HG03025 (cell line): ENCODE results near the gene CPNE4.
A peak's percentile ranks its signal among the peaks of the same experiment; 100 is the strongest.

Source experiments
- ATAC-seq: cut with Tn5 transposase; IDR thresholded peaks from one replicate; pipeline ENCODE4 v1.9.1; 2021; ENCODE audit warnings: mild to moderate bottlenecking, moderate library complexity; ENCODE audit not compliant: unreplicated experiment, low FRiP score

CPNE4 gene

DNA sequence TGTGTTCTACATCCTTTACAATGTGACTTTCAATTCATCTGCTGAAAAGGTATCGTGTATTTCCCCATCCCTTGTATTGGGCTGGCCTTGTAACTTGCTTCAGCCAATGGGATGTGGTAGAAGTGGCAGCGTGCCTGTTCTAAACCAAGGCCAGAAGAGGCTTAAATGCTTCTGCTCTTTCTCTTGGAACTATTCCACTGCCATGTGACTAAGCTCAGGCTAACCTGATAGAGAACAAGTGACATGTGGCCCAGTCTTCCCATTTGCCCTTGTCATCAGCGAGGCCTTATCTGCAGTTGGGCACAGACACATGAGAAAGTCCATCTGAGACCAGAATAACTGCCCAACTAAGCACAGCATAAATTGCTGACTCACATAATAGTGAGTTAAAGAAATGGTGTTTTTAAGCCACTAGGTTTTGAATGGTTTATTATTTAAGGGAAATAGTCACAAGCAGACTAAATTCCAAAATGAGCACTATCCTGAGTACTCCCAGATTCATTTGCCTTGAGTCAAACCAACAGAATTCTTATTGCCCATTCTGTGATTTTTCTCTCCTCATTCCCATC lies 230.2 kb downstream of the CPNE4 start:
- ATAC-seq = no peak

GRCh38 chr3:131803113-131803512 lies 231.7 kb downstream of the CPNE4 start:
- no peak for ATAC-seq

DNA sequence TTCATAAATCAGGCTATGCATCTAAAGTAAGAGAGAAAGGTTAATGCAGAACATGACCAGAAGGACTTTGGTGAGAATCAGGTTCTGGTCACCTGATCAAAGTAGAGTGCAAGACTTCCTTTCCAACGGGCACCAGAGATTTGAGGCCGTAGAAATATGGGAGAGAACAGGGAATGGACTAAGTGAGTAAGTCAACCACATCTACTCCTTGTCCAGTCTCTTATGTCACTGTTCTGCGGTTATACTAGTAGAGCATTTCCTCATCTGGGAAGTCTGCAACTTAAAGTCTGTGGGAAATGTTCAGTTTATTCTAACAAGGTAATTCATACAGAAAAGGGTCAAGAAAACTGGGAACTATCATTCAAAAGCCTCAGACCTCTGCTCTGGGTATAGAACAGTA lies 232.8 kb downstream of the CPNE4 start:
- no peak for ATAC-seq

DNA sequence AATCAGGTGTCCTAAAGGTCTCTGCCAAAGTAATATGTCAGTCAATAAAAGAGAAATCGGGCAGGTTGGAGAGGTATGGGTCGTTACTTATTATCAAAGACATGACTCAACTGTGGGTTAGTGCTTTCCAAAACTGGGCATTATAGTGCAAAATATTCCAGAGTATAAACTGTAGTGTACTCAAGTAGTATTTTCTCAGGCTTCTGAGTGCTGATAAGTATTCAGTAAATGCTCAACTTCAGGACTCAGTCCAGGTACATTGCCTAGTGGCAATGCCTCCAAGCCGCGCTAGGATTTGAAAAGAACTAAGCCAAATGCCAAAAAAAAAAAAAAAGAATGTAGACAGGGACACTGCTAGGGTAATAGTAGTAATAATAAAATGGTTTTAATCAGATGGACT lies 233.2 kb downstream of the CPNE4 start:
- ATAC-seq = no peak

GRCh38 chr3:131797776-131798175 lies 237.0 kb downstream of the CPNE4 start:
- no peak for ATAC-seq

DNA sequence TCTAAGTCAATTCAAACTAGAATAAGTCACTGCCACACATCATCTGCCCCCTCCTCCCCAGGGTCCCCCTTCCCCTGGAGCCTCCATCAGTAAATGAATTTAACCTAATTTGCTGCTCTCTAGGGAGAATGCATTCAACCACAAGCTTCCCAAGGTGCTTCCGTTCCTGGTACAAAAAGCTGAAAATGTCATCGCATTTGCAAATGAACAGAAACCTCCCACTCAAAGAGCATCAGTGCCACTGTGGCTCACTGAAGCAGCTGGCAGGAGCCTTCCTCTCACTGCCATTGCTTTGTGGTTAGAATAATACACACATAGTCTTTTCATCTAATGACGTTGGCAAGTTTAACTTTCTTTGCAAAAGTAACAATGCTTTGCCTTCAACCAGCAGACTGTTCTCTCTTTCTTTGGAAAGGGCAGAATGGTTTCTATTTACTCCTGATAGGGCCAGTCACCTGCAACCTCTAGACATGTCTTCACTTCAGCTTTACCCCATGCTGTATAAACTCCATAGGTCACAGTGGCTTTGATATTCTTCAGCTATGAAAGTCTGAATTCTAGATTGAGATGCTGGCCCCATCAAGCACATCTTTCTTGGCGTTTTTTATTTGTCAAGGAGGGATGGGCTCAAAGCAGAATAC lies 238.1 kb downstream of the CPNE4 start:
- ATAC-seq = peak; percentile 63

DNA sequence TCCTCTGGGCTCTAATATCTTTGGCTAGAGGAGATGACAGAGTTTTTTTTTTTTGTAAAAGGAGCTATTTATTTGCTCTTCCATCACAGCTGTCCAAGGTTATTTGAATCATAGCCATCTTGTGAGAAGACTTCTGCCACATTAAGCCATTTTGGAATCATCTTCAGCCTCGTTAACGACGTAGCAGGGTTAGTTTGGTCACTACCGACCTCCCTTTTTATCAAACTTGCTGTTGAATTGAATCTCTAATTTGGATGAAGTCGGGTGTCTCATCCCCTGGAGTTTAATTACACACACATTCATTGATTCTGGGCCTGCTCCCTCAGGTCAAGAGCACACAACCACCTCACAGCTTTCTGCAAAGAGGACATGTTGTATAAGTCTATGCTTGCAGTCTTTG lies 238.7 kb downstream of the CPNE4 start:
- ATAC-seq = peak; percentile 19

DNA sequence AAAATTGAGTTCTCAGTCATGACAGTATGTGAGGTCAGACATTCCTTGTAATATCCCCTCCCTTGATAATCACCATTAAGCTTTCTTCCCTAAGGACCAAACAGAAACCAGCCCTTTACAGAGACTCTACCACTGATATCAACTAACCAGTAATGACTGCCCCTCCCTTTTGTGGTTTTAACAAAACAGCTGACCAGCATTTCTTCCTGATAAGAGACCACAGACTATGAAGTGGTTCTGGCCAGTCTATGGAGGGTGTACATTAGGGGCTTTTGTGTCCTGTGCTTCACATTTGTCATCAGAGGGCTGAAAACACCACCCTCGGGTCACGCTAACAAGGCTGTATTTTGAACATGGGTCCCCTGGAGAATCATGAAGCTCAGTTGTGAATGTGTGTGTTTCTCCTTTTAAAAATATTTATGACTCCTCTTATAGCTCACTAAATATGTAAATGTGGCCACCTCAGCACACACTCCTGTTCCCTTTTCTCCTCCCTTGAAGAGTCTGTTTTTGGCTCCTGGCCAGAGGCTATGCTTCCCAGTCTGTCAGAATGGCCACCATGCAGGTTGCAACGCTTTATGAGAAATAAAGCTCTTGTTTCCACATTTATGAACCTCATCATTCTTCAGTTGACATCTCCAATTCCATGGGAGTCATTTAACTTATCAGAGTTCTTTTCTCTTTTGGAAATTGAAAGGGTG lies 239.3 kb downstream of the CPNE4 start:
- peak; percentile 49 for ATAC-seq

DNA sequence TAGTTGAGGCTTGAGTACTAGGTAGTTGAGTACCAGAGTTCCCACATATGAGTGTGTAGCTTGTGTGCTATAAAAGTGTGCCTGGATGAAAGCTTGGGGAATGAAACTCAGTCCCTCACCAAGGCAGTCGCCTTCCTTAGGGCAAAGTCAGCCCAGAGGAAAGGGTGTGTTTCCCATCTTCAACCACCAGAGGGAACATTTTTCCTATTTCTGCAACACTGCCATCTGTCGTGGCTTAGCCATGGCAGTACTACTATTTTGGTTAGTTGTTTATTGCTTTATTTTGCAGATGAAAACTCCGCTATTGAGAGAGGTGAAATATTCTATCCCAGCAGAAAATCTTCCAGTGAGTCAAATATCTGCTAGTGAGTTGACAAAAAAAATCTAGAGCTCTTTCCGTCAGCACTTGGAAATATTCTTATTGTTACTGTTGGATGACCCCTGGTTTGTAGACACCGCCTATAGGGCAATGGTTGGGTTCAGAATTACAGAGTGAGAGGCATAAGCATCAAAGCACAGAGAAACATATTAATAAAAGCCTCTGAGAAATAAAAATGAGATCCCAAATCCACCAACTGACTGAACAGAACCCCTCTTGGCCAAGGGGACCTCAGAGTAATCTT lies 239.9 kb downstream of the CPNE4 start:
- peak; percentile 43 for ATAC-seq

DNA sequence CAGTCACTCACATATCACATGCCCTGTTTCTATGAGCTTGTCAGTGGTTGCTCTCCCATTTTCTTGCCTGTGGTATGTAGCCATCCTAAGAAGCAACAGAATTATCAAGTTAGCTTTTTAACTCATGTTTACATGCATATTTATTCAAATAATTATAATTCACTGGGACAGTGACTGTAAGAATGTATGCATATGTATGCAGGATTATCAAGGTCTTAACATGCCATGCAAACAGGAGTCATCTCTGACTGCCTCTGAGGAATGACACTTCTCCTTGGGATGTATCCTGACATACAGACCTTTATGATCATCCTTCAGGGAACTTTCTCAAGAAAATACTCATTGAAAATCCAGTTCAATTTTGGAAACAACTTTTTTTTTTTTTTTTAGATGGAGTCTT lies 240.9 kb downstream of the CPNE4 start:
- no peak for ATAC-seq

DNA sequence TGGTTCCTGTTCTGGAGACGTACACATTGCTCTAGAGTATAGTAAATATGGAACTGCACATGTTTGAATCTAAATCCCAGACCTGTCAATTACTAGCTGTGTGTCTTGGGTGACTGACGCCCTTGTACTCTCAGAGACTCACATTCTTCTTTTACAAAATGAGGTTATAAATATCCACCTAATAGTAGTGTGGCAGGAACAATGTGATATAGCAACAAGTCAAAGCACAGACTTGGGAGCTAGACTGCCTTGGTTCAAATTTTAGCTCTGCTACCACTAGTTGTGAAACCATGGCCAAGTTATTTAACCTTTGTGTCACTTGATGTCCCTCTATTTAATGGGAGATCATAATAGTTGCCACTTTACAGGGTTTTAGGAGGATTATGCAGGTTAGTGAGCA lies 245.6 kb downstream of the CPNE4 start:
- ATAC-seq = no peak

- no peak for ATAC-seq
Measured at GRCh38 chr3:131786386-131786785, 248.4 kb downstream of the CPNE4 start.

- ATAC-seq = no peak
Measured at GRCh38 chr3:131782751-131783150, 252.1 kb downstream of the CPNE4 start.

GRCh38 chr3:131778526-131778925 lies 256.3 kb downstream of the CPNE4 start:
- ATAC-seq = no peak

DNA sequence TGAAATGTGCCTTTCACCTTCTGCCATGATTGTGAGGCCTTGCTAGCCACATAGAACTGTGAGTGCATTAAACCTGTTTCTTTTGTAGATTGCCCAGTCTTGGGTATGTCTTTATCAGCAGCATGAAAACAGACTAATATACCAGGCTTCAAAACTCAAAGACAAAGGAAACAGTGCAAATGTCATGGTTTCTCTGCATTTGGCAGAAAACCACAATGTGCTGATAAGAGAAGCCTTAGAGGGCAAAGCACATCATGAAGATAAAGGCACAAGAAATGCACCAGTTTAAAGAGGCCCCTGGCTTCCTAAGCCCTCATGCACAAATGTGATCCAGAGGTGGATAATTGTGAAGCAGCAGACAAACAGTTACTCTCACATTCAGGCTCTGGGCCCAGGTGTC lies 259.2 kb downstream of the CPNE4 start:
- ATAC-seq = no peak

DNA sequence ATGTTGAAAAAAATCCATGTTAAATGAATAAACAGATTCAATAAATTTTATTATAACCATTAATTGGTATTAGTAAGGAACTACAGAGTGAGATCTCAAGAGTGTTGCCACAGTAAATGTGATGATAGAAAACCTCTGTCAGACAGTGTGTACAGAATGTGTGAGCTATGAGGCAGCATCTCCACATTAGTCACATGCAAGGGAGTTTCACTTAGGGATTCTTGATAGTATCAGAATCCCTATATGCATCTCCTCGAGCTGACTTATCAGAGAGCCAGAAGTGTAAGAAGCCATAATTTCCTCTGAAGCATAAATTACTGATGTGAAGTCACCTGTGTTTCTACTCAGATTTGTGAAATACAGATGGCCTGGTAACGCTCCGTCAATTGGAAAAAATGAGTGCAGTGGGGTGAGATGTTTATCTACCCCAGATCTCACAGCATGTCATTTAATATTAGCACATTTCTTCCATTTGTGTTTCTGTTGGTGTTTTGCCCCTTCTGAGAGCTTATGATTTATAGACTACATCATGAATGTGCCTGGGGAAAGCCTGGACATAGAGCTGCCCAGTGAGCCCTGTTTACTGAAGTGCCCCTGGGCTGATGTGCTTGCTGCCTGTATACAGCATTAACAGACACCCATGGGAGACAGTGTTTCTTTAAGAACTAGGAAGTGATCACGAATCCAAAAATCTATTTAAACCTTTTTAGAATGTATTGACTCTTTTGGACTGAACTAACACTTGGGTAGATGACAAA lies 262.4 kb downstream of the CPNE4 start:
- ATAC-seq = no peak

DNA sequence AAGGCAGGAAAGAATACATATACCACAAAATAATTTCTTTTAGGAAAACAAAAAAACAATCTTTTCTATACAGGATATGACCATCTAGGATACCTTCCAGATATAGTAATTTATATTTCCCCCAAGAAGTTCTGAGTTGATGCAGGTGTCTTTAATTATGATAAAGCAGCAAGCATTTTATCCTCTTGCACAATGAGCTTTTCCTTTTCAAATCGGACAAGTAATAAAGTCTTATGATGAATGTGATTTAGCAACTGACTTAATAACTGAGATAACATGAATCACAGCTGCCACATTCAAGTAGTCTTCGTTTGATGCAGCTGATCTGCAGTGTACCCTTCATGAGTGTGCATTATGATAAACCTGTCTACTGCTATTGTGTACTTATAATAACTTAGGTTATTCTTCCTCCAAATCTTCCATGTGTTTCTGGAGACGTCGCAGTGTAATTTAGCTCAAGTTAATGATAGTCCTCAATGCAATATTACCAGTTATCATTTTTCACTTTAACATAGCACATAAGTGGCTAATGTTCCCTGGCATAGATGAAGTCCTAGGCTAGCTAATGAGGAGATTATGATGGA lies 271.7 kb downstream of the CPNE4 start:
- ATAC-seq = no peak

DNA sequence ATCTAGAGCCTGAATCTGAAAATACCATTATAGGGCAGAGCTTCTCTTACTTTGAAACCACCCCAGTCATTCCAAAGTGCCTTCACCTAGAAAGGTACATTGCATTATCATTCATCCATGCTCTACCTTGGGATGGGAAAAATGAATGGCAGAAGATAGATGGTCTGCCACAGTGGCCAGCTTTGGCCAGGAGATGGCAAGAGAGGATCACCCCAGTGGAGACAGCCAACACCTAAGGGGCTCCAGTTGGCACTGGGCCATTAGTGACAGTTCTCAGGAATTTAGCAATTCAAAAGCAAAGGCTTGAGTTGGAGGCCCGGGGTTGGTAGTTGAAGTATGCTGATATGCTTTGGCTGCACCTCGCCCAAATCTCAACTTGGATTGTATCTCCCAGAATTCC lies 278.4 kb downstream of the CPNE4 start:
- no peak for ATAC-seq

DNA sequence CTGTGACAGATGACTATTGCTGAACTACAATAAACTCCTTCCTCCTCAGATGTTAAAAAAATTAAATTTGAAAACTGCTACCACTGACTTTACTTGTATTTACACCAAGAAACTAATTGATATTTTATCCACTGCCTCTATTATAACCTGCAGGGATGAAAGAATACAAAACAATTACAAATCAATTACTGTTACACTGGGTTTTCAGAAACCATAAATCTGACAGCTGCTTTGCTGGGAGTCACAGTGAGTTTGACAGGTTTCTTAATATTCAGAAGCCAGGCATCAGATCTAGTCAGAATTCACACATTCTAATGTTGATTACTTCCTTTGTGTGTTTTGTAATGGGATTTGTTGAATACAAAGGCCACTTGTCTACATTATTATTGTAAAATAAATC lies 279.4 kb downstream of the CPNE4 start:
- ATAC-seq = no peak

DNA sequence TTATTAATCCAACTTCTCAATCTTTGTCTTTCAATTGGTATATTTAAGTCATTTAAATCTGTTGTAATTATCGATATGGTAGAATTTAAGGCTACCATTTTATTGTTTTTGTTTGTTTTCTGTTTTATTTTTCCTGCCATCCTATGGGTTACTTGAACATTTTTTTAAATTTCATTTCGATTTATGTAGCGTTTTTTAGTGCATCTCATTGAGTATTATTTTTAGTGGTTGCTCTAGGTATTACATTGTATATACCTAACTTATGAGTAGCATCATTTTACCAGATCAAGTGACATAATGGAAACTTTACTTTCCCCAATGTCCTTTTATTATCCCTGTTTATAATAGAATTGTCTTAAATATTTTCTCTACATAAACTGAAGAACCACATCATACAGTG lies 284.6 kb downstream of the CPNE4 start:
- no peak for ATAC-seq

DNA sequence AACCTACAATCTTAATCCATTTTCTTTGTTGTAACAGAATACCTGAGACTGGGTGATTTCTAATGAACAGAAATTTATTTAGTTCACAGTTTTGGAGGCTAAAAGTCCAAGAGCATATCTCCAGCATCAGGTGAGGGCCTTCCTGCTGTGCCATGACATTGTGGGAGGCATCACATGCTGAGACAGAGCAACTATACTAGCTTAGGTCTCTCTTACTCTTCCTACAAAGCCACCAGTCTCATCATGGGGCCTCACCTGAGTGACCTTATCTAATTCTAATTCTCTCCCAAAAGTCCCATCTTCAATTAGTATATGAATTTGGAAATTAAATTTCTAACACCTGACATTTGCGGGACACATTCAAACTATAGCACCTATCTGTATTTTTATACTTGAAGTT lies 285.0 kb downstream of the CPNE4 start:
- ATAC-seq = no peak
